HEK293 (cell line): ENCODE data around the gene DHRS13.

Source experiments
- FEZF1 ChIP-seq: fragments of 450-650 bp; formaldehyde crosslinking; IDR thresholded peaks from 2 replicates; pipeline ENCODE4 v1.5.1; 2016; ENCODE audit warnings: missing biosample characterization, missing genetic modification characterization
- GLIS1 ChIP-seq: fragments of 450-650 bp; formaldehyde crosslinking; IDR thresholded peaks from 2 replicates; pipeline ENCODE4 v1.5.1; 2016; ENCODE audit warnings: missing biosample characterization, missing genetic modification characterization
- GLIS2 ChIP-seq: fragments of 450-650 bp; formaldehyde crosslinking; IDR thresholded peaks from 2 replicates; pipeline ENCODE4 v1.5.1; 2016; ENCODE audit warnings: missing biosample characterization, missing genetic modification characterization
- KLF10 ChIP-seq: fragments of 450-650 bp; IDR thresholded peaks from 2 replicates; pipeline ENCODE4 v1.5.1; 2018; ENCODE audit warnings: missing biosample characterization, mild to moderate bottlenecking, missing genetic modification characterization
- KLF16 ChIP-seq: fragments of 450-650 bp; formaldehyde crosslinking; IDR thresholded peaks from 2 replicates; pipeline ENCODE4 v1.5.1; 2017; ENCODE audit warnings: missing biosample characterization, missing genetic modification characterization
- KLF8 ChIP-seq: fragments of 450-650 bp; formaldehyde crosslinking; IDR thresholded peaks from 2 replicates; pipeline ENCODE4 v1.5.1; 2016; ENCODE audit warnings: missing biosample characterization, missing genetic modification characterization
- KLF9 ChIP-seq: fragments of 450-650 bp; formaldehyde crosslinking; IDR thresholded peaks from 2 replicates; pipeline ENCODE4 v1.5.1; 2016; ENCODE audit warnings: missing biosample characterization, missing genetic modification characterization, low read depth
- OVOL3 ChIP-seq: fragments of 450-650 bp; formaldehyde crosslinking; IDR thresholded peaks from 2 replicates; pipeline ENCODE4 v1.5.1; 2016; ENCODE audit warnings: missing biosample characterization, missing genetic modification characterization
- REPIN1 ChIP-seq: fragments of 450-650 bp; formaldehyde crosslinking; IDR thresholded peaks from 2 replicates; pipeline ENCODE4 v1.5.1; 2017; ENCODE audit warnings: missing biosample characterization, missing genetic modification characterization, low read depth
- SALL2 ChIP-seq: fragments of 450-650 bp; formaldehyde crosslinking; IDR thresholded peaks from 2 replicates; pipeline ENCODE4 v1.5.0; 2017; ENCODE audit warnings: missing biosample characterization, mild to moderate bottlenecking, missing genetic modification characterization, borderline replicate concordance
- SP2 ChIP-seq: fragments of 450-650 bp; formaldehyde crosslinking; IDR thresholded peaks from 2 replicates; pipeline ENCODE4 v1.5.1; 2016; ENCODE audit warnings: missing biosample characterization, missing genetic modification characterization
- SP3 ChIP-seq: fragments of 450-650 bp; formaldehyde crosslinking; IDR thresholded peaks from 2 replicates; pipeline ENCODE4 v1.5.1; 2016; ENCODE audit warnings: missing biosample characterization, missing genetic modification characterization
- YY1 ChIP-seq: fragments of 450-650 bp; formaldehyde crosslinking; IDR thresholded peaks from 2 replicates; pipeline ENCODE4 v1.5.1; 2018; ENCODE audit warnings: missing biosample characterization, missing genetic modification characterization
- ZBTB17 ChIP-seq: fragments of 450-650 bp; formaldehyde crosslinking; IDR thresholded peaks from 2 replicates; pipeline ENCODE4 v1.5.1; 2016; ENCODE audit warnings: missing biosample characterization, missing genetic modification characterization
- ZBTB8A ChIP-seq: fragments of 450-650 bp; formaldehyde crosslinking; IDR thresholded peaks from 2 replicates; pipeline ENCODE4 v1.5.1; 2016; ENCODE audit warnings: missing biosample characterization, missing genetic modification characterization
- ZEB2 ChIP-seq: fragments of 450-650 bp; formaldehyde crosslinking; IDR thresholded peaks from 2 replicates; pipeline ENCODE4 v1.5.1; 2016; ENCODE audit warnings: missing biosample characterization, missing genetic modification characterization
- ZNF10 ChIP-seq: fragments of 450-650 bp; formaldehyde crosslinking; IDR thresholded peaks from 2 replicates; pipeline ENCODE4 v1.5.1; 2017; ENCODE audit warnings: missing biosample characterization, missing genetic modification characterization
- ZNF140 ChIP-seq: fragments of 450-650 bp; formaldehyde crosslinking; IDR thresholded peaks from 2 replicates; pipeline ENCODE4 v1.5.1; 2016; ENCODE audit warnings: missing biosample characterization, missing genetic modification characterization
- ZNF324 ChIP-seq: fragments of 450-650 bp; formaldehyde crosslinking; IDR thresholded peaks from 2 replicates; pipeline ENCODE4 v1.5.1; 2016; ENCODE audit warnings: missing biosample characterization, missing genetic modification characterization
- ZNF341 ChIP-seq: fragments of 450-650 bp; formaldehyde crosslinking; IDR thresholded peaks from 2 replicates; pipeline ENCODE4; 2016; ENCODE audit warnings: low read depth, missing biosample characterization, missing genetic modification characterization
- ZNF366 ChIP-seq: fragments of 450-650 bp; formaldehyde crosslinking; conservative IDR thresholded peaks from 2 replicates; pipeline ENCODE4 v1.5.1; 2016; ENCODE audit warnings: missing biosample characterization, missing genetic modification characterization
- ZNF394 ChIP-seq: fragments of 450-650 bp; formaldehyde crosslinking; IDR thresholded peaks from 2 replicates; pipeline ENCODE4 v1.5.1; 2016; ENCODE audit warnings: missing biosample characterization, missing genetic modification characterization, mild to moderate bottlenecking, moderate library complexity, borderline replicate concordance
- ZNF423 ChIP-seq: fragments of 450-650 bp; formaldehyde crosslinking; IDR thresholded peaks from 2 replicates; pipeline ENCODE4 v1.5.1; 2016; ENCODE audit warnings: missing biosample characterization, missing genetic modification characterization
- ZNF548 ChIP-seq: fragments of 450-650 bp; formaldehyde crosslinking; IDR thresholded peaks from 2 replicates; pipeline ENCODE4 v1.5.1; 2016; ENCODE audit warnings: missing biosample characterization, missing genetic modification characterization
- ZNF571 ChIP-seq: fragments of 450-650 bp; formaldehyde crosslinking; IDR thresholded peaks from 2 replicates; pipeline ENCODE4 v1.5.0; 2017; ENCODE audit warnings: missing biosample characterization, missing genetic modification characterization
- ZNF585B ChIP-seq: fragments of 450-650 bp; formaldehyde crosslinking; IDR thresholded peaks from 2 replicates; pipeline ENCODE4 v1.5.1; 2016; ENCODE audit warnings: missing biosample characterization, missing genetic modification characterization
- ZNF596 ChIP-seq: fragments of 450-650 bp; IDR thresholded peaks from 2 replicates; pipeline ENCODE4 v1.5.0; 2018; ENCODE audit warnings: missing biosample characterization, mild to moderate bottlenecking, missing genetic modification characterization, moderate library complexity
- ZNF600 ChIP-seq: fragments of 450-650 bp; formaldehyde crosslinking; IDR thresholded peaks from 2 replicates; pipeline ENCODE4 v1.5.1; 2016; ENCODE audit warnings: missing biosample characterization, missing genetic modification characterization
- ZNF76 ChIP-seq: fragments of 450-650 bp; formaldehyde crosslinking; IDR thresholded peaks from 2 replicates; pipeline ENCODE4; 2016; ENCODE audit warnings: low read depth, missing biosample characterization, missing genetic modification characterization, borderline replicate concordance
- ZSCAN16 ChIP-seq: fragments of 450-650 bp; formaldehyde crosslinking; IDR thresholded peaks from 2 replicates; pipeline ENCODE4 v1.5.1; 2016; ENCODE audit warnings: missing biosample characterization, missing genetic modification characterization
- TF ChIP-seq, protein P1 (sequence below): fragments of 450-650 bp; formaldehyde crosslinking; IDR thresholded peaks from 2 replicates; pipeline ENCODE4 v1.5.1; 2016; ENCODE audit warnings: missing biosample characterization, missing genetic modification characterization
- TF ChIP-seq, protein P2 (sequence below): fragments of 450-650 bp; formaldehyde crosslinking; IDR thresholded peaks from 2 replicates; pipeline ENCODE4 v1.5.1; 2016; ENCODE audit warnings: missing biosample characterization, missing genetic modification characterization
- TF ChIP-seq, protein P3 (sequence below): fragments of 450-650 bp; formaldehyde crosslinking; IDR thresholded peaks from 2 replicates; pipeline ENCODE4 v1.5.1; 2016; ENCODE audit warnings: missing biosample characterization, missing genetic modification characterization
- TF ChIP-seq, protein P4 (sequence below): fragments of 450-650 bp; formaldehyde crosslinking; IDR thresholded peaks from 2 replicates; pipeline ENCODE4 v1.5.1; 2016; ENCODE audit warnings: missing biosample characterization, missing genetic modification characterization

The DHRS13 gene

DNA sequence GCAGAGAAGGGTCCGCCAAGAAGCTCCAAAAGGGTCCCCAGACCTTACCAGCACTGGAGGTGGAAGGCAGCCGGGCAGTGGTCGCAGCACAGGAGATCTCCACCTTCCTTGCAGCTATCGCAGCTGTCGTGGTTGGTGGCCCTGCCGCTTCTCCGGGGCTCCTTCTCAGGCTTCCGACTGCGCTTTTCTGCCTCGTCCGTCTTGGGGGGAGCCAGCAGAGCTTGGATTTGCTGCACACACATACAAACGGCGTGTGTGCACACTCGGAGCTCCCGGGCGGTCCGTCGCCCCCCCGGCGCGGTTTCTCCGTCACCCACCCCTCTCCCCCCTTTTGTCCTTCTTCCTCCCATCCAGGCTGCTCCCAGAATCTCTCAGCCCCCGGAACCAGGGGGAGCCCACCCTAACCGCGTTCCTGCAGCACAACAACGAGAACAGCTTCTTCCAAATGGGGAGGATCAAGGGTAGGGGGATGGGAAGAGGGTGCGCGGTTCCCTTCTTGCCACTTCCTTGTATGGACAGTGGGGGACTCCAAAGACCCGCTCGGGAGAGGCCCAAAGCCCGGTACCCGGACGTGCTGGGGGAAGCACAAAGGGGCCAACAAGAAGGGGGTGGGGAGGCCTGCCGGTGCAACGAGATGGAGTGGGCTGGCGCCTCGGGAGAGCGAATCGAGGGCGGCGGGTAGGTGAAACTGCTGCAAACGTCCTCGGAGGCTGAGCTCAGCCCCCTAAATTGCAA, 47.3 kb upstream of the DHRS13 start (continued):
- TF ChIP-seq ZNF341 (tag by site-specific recombination), result peak; percentile 98
- TF ChIP-seq KLF16 (tag by site-specific recombination), result peak; percentile 42; the same call in 1 of the 2 replicates
- no peak for TF ChIP-seq FEZF1 (tag by site-specific recombination)
- TF ChIP-seq, protein P1, sequence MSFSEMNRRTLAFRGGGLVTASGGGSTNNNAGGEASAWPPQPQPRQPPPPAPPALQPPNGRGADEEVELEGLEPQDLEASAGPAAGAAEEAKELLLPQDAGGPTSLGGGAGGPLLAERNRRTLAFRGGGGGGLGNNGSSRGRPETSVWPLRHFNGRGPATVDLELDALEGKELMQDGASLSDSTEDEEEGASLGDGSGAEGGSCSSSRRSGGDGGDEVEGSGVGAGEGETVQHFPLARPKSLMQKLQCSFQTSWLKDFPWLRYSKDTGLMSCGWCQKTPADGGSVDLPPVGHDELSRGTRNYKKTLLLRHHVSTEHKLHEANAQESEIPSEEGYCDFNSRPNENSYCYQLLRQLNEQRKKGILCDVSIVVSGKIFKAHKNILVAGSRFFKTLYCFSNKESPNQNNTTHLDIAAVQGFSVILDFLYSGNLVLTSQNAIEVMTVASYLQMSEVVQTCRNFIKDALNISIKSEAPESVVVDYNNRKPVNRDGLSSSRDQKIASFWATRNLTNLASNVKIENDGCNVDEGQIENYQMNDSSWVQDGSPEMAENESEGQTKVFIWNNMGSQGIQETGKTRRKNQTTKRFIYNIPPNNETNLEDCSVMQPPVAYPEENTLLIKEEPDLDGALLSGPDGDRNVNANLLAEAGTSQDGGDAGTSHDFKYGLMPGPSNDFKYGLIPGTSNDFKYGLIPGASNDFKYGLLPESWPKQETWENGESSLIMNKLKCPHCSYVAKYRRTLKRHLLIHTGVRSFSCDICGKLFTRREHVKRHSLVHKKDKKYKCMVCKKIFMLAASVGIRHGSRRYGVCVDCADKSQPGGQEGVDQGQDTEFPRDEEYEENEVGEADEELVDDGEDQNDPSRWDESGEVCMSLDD (tag by site-specific recombination), result peak; percentile 59
- TF ChIP-seq GLIS2 (tag by site-specific recombination), result peak; percentile 82
- 0 out of 2 replicates have a peak, but pooled peaks have one; percentile 59 for TF ChIP-seq ZNF324
- no peak for TF ChIP-seq ZNF596
- TF ChIP-seq, protein P2, sequence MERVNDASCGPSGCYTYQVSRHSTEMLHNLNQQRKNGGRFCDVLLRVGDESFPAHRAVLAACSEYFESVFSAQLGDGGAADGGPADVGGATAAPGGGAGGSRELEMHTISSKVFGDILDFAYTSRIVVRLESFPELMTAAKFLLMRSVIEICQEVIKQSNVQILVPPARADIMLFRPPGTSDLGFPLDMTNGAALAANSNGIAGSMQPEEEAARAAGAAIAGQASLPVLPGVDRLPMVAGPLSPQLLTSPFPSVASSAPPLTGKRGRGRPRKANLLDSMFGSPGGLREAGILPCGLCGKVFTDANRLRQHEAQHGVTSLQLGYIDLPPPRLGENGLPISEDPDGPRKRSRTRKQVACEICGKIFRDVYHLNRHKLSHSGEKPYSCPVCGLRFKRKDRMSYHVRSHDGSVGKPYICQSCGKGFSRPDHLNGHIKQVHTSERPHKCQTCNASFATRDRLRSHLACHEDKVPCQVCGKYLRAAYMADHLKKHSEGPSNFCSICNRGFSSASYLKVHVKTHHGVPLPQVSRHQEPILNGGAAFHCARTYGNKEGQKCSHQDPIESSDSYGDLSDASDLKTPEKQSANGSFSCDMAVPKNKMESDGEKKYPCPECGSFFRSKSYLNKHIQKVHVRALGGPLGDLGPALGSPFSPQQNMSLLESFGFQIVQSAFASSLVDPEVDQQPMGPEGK (tag by site-specific recombination), result peak; percentile 88
- TF ChIP-seq ZNF394 (tag by site-specific recombination), result 0 out of 2 replicates have a peak, but pooled peaks have one; percentile 27
- TF ChIP-seq ZBTB8A (tag by site-specific recombination), result 0 out of 2 replicates have a peak, but pooled peaks have one; percentile 18
- TF ChIP-seq, protein P3, sequence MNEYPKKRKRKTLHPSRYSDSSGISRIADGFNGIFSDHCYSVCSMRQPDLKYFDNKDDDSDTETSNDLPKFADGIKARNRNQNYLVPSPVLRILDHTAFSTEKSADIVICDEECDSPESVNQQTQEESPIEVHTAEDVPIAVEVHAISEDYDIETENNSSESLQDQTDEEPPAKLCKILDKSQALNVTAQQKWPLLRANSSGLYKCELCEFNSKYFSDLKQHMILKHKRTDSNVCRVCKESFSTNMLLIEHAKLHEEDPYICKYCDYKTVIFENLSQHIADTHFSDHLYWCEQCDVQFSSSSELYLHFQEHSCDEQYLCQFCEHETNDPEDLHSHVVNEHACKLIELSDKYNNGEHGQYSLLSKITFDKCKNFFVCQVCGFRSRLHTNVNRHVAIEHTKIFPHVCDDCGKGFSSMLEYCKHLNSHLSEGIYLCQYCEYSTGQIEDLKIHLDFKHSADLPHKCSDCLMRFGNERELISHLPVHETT (tag by site-specific recombination), result no peak
- TF ChIP-seq KLF9 (tag by site-specific recombination), result peak; percentile 47
- no peak for TF ChIP-seq ZSCAN16
- TF ChIP-seq ZNF423 (tag by site-specific recombination), result peak; percentile 76; the same call in 1 of the 2 replicates
- TF ChIP-seq KLF10 (tag by site-specific recombination), result 0 out of 2 replicates have a peak, but pooled peaks have one; percentile 10
- TF ChIP-seq REPIN1 (tag by site-specific recombination), result no peak
- TF ChIP-seq GLIS1 (tag by site-specific recombination), result peak; percentile 16; the same call in 1 of the 2 replicates
- TF ChIP-seq SP3 (tag by site-specific recombination), result peak; percentile 47
- TF ChIP-seq KLF8 (tag by site-specific recombination), result 0 out of 2 replicates have a peak, but pooled peaks have one; percentile 31
- TF ChIP-seq ZNF585B (tag by site-specific recombination), result no peak
- peak; percentile 31; the same call in 1 of the 2 replicates for TF ChIP-seq ZBTB17 (tag by site-specific recombination)
- no peak for TF ChIP-seq ZNF571 (tag by site-specific recombination)
- no peak for TF ChIP-seq OVOL3 (tag by site-specific recombination)
- TF ChIP-seq ZNF76 (tag by site-specific recombination), result peak; percentile 59; the same call in 1 of the 2 replicates
- no peak for TF ChIP-seq ZNF140
- TF ChIP-seq, protein P4, sequence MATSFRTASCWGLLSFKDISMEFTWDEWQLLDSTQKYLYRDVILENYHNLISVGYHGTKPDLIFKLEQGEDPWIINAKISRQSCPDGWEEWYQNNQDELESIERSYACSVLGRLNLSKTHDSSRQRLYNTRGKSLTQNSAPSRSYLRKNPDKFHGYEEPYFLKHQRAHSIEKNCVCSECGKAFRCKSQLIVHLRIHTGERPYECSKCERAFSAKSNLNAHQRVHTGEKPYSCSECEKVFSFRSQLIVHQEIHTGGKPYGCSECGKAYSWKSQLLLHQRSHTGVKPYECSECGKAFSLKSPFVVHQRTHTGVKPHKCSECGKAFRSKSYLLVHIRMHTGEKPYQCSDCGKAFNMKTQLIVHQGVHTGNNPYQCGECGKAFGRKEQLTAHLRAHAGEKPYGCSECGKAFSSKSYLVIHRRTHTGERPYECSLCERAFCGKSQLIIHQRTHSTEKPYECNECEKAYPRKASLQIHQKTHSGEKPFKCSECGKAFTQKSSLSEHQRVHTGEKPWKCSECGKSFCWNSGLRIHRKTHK (tag by site-specific recombination), result no peak
- peak; percentile 81; the same call in 1 of the 2 replicates for TF ChIP-seq ZNF600
- no peak for TF ChIP-seq ZNF10 (tag by site-specific recombination)
- TF ChIP-seq ZNF548, result no peak
- no peak for TF ChIP-seq YY1
- peak; percentile 77 for TF ChIP-seq ZEB2 (tag by site-specific recombination)
- TF ChIP-seq SALL2 (tag by site-specific recombination), result no peak
- peak; percentile 75 for TF ChIP-seq SP2
- TF ChIP-seq ZNF366 (tag by site-specific recombination), result peak; percentile 28; the same call in 1 of the 2 replicates
